ENCODE results near the gene SEMA3B. TPM values are rescaled to one million over a fixed set of nuclear protein-coding genes. Genes with fewer than 3 reads are reported as not detected.

SEMA3B gene
- 100 to 1,000 TPM in 4 of 5 donors, 10 to 100 TPM in 1; 53.6 to 310 (median 129) TPM for total RNA-seq
- 10 to 100 TPM; 40.1 to 79.9 (median 42.0) TPM for polyA plus RNA-seq
- long read RNA-seq, donor 1, partial matches to known transcripts, result 0 of 1 reads
- long read RNA-seq, donor 1, other reads (novel, unspliced or antisense), result 0 of 1 reads
- long read RNA-seq, donor 2, partial matches to known transcripts, result 0 of 6 reads
- long read RNA-seq, donor 2, other reads (novel, unspliced or antisense), result 0 of 6 reads
- long read RNA-seq, donor 3, result 0 reads
- long read RNA-seq, donor 4, partial matches to known transcripts, result 0 of 2 reads
- long read RNA-seq, donor 4, other reads (novel, unspliced or antisense), result 0 of 2 reads
- long read RNA-seq, donor 5, partial matches to known transcripts, result 5 of 8 reads
- long read RNA-seq, donor 5, other reads (novel, unspliced or antisense), result 0 of 8 reads
- long read RNA-seq, donor 6, result 0 reads
- long read RNA-seq, donor 7, partial matches to known transcripts, result 10 of 19 reads
- long read RNA-seq, donor 7, other reads (novel, unspliced or antisense), result 5 of 19 reads
- long read RNA-seq, donor 8, partial matches to known transcripts, result 0 of 2 reads
- long read RNA-seq, donor 8, other reads (novel, unspliced or antisense), result 0 of 2 reads
- long read RNA-seq, donor 9, result 0 reads
- long read RNA-seq, donor 10, result 0 reads

- no peak for TF ChIP-seq CTCF (IDR thresholded peaks at IDR 0.05)
- peak; percentile 22 to 89 (median 81) for TF ChIP-seq POLR2AphosphoS5 (IDR thresholded peaks at IDR 0.05)
- TF ChIP-seq POLR2A (IDR thresholded peaks at IDR 0.05), result peak in 1 of 4 donors; percentile 22
- Histone ChIP-seq H3K27me3 (peaks cover 0 to 13% (median 6%) of the 10 kb centered on the region in 3 donors), H3K36me3 (peaks cover 0 to 8% (median 0%) of the 10 kb centered on the region in 4 donors), H3K4me1 (peaks cover 75 to 100% (median 88%) of the 10 kb centered on the region in 4 donors), H3K27ac (peak within 1 kb of the TSS; percentile 88 to 98 (median 95)), H3K9me3 (no peaks in the 10 kb centered on the region), H3K4me3 (peak within 1 kb of the TSS; percentile 40 to 52 (median 45))
- intact Hi-C loops (cut with DNase I; ENCODE audit: low total_unique reads), result no loop called here
- DNase-seq, result peak; percentile 93 to 96
- WGBS, 5 donors, result 13 to 31% (median 26%) methylated on average over 15 to 21 of the region's 21 CpGs
Observed at GRCh38 chr3:50268703-50269451, at the start of gene SEMA3B. TSS of gene SEMA3B (plus strand) at chr3:50269147. CDS start at chr3:50269241, 94 bp downstream.

GRCh38 chr3:50219285-50219684 lies 49.7 kb upstream of the SEMA3B start:
- Histone ChIP-seq H3K27me3 (no peaks in the 10 kb centered on the region), H3K4me3 (no peak overlapping the region), H3K36me3 (no peaks in the 10 kb centered on the region), H3K9me3 (no peaks in the 10 kb centered on the region), H3K4me1 (no peaks in the 10 kb centered on the region), H3K27ac (no peak overlapping the region)
- TF ChIP-seq POLR2A (IDR thresholded peaks at IDR 0.05) (no peak), EP300 (IDR thresholded peaks at IDR 0.05) (no peak), POLR2AphosphoS5 (IDR thresholded peaks at IDR 0.05) (no peak), CTCF (IDR thresholded peaks at IDR 0.05) (no peak)
- DNase-seq, result no peak
- intact Hi-C loops (cut with DNase I; ENCODE audit: low total_unique reads), result no loop called here
- WGBS, 5 donors, result 84 to 96% (median 91%) methylated on average over 5 of the region's 5 CpGs

- H3K4me1 ChIP-seq, result no peaks in the 10 kb centered on the region
Observed at GRCh38 chr3:50220109-50220508, 48.8 kb upstream of the SEMA3B start.

More at GRCh38 chr3:50220109-50220508, 48.8 kb upstream of the SEMA3B start:
- no peaks in the 10 kb centered on the region for H3K27me3 ChIP-seq
- H3K27ac ChIP-seq, result no peak overlapping the region
- intact Hi-C loops (cut with DNase I; ENCODE audit: low total_unique reads), result loop anchor here (10.0 kb wide), 1 partner anchor 55 kb away; the partner anchor contains the start of gene LSMEM2
- H3K9me3 ChIP-seq, result no peaks in the 10 kb centered on the region
- H3K4me3 ChIP-seq, result no peak overlapping the region
- DNase-seq, result no peak
- WGBS, 5 donors, result 30 to 70% (median 48%) methylated on average over 2 to 6 of the region's 6 CpGs
- TF ChIP-seq EP300 (IDR thresholded peaks at IDR 0.05) (no peak), POLR2AphosphoS5 (IDR thresholded peaks at IDR 0.05) (no peak), POLR2A (IDR thresholded peaks at IDR 0.05) (no peak), CTCF (IDR thresholded peaks at IDR 0.05) (no peak)
- H3K36me3 ChIP-seq, result no peaks in the 10 kb centered on the region
